NB4 (cell line): Measurements from ENCODE around the gene PET100.

Source experiments
- DNase-seq: peaks from one replicate; pipeline ENCODE4 v3.0.0; 2010; ENCODE audit warnings: low read depth
- H3K4me3 ChIP-seq: one replicate; pipeline ENCODE4 v1.5.1; 2011; ENCODE audit warnings: mild to moderate bottlenecking, low read depth, low read length, moderate library complexity
- CTCF ChIP-seq: IDR thresholded peaks from one replicate; pipeline ENCODE4 v1.5.1; 2012; ENCODE audit warnings: low read depth, low read length
- MYC ChIP-seq: IDR thresholded peaks from 2 replicates; pipeline ENCODE4 v1.6.1; 2011; ENCODE audit warnings: low read depth, low read length
- POLR2A ChIP-seq: IDR thresholded peaks from 2 replicates; pipeline ENCODE4 v1.6.1; 2011; ENCODE audit warnings: mild to moderate bottlenecking; ENCODE audit not compliant: insufficient read length; ENCODE audit errors: extremely low read depth
- TF ChIP-seq, protein P1 (sequence below): IDR thresholded peaks from 2 replicates; pipeline ENCODE4 v1.6.1; 2011; ENCODE audit warnings: low read depth, low read length

Gene PET100

GRCh38 chr19:7625763-7626372, 3.7 kb upstream of the PET100 start:
- DNase-seq = no peak
- TF ChIP-seq, protein P1, sequence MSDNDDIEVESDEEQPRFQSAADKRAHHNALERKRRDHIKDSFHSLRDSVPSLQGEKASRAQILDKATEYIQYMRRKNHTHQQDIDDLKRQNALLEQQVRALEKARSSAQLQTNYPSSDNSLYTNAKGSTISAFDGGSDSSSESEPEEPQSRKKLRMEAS = no peak
- TF ChIP-seq CTCF (no peak), MYC (no peak), POLR2A (no peak)
- H3K4me3 ChIP-seq = no peak overlapping the region

DNA sequence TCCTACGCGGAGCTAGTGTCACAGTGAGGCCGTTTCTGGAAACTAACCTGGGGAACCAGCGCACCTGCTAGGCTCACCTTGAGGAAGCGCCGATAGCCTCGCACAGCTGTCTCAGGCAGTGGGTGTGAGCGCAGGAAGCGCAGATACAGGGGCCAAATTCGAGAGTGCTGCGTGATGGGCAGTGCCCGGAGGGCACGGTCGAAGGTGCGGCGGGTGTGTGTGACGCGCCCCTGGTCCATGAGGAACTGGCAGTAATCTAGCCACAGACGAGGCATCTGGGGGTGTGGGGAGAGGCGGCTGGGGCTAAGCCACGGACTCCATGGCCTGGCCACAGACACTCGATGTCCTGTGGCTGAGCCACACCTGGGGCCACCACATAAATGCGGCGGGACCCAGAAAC, 2.4 kb upstream of the PET100 start:
- no peak for DNase-seq
- no peak overlapping the region for H3K4me3 ChIP-seq
- no peak for TF ChIP-seq CTCF
- TF ChIP-seq, protein P1 = no peak
- TF ChIP-seq POLR2A = no peak
- TF ChIP-seq MYC = no peak

- DNase-seq = no peak
- H3K4me3 ChIP-seq = peak overlapping the region; percentile 100
- no peak for TF ChIP-seq CTCF
- no peak for TF ChIP-seq POLR2A
- TF ChIP-seq, protein P1 = no peak
- TF ChIP-seq MYC = no peak
Observed at GRCh38 chr19:7628589-7629311, 843 bp upstream of the PET100 start.

- no peak for DNase-seq
- TF ChIP-seq, protein P1 = no peak
- TF ChIP-seq MYC (no peak), POLR2A (no peak), CTCF (no peak)
- H3K4me3 ChIP-seq = no peak overlapping the region
Observed at GRCh38 chr19:7631577-7631976, 2.0 kb downstream of the PET100 start.

GRCh38 chr19:7632340-7633203, 3.0 kb downstream of the PET100 start:
- no peak overlapping the region for H3K4me3 ChIP-seq
- TF ChIP-seq, protein P1 = no peak
- TF ChIP-seq CTCF (no peak), MYC (no peak), POLR2A (no peak)
- DNase-seq = no peak
